HepG2 (cell line): ENCODE measurements around the gene ESPNL.

Experiments
- ATF7 ChIP-seq, 2 experiments: fragments of 450-650 bp in 1 of 2; sonication (generic) in 1 of 2; formaldehyde crosslinking in 1 of 2; IDR thresholded peaks; 2 replicates each; pipeline versions ENCODE4 v1.4.0 to v1.6.1; 2016 to 2020; ENCODE audit warnings: antibody characterized with exemption in 1 of 2, mild to moderate bottlenecking in 1 of 2, missing genetic modification reagents in 1 of 2
- CTCF ChIP-seq: sonication (generic); formaldehyde crosslinking; IDR thresholded peaks from 2 replicates; pipeline ENCODE4 v1.5.0; 2020; ENCODE audit warnings: mild to moderate bottlenecking, missing genetic modification reagents, moderate library complexity
- EP300 ChIP-seq, 3 experiments: sonication (generic) in 1 of 3; formaldehyde crosslinking in 1 of 3; IDR thresholded peaks; 2 replicates each; pipeline versions ENCODE4 v1.5.1 to v1.6.1; 2011 to 2020; ENCODE audit warnings: low read depth in 2 of 3, low read length in 2 of 3, borderline replicate concordance in 1 of 3, improper control_type of control experiment in 1 of 3, mild to moderate bottlenecking in 1 of 3, missing genetic modification reagents in 1 of 3, moderate library complexity in 1 of 3
- REST ChIP-seq, 2 experiments: IDR thresholded peaks; 2 replicates each; pipeline ENCODE4 v1.6.1; 2011 to 2012; ENCODE audit warnings: low read length in 2 of 2, borderline replicate concordance in 1 of 2, low read depth in 1 of 2, mild to moderate bottlenecking in 1 of 2, moderate library complexity in 1 of 2
- RXRA ChIP-seq: sonication (generic); formaldehyde crosslinking; IDR thresholded peaks from 2 replicates; pipeline ENCODE4 v1.5.1; 2020; ENCODE audit warnings: missing genetic modification reagents
- SMARCC2 ChIP-seq: fragments of 450-650 bp; IDR thresholded peaks from 2 replicates; pipeline ENCODE4 v1.6.1; 2017; ENCODE audit warnings: antibody characterized with exemption, mild to moderate bottlenecking
- SRF ChIP-seq: IDR thresholded peaks from 2 replicates; pipeline ENCODE4 v1.6.1; 2011; ENCODE audit warnings: mild to moderate bottlenecking, low read depth, low read length, moderate library complexity
- TARDBP ChIP-seq: sonication (generic); formaldehyde crosslinking; IDR thresholded peaks from 2 replicates; pipeline ENCODE4 v1.8.0; 2022; ENCODE audit warnings: mild to moderate bottlenecking, missing genetic modification reagents
- ZBTB4 ChIP-seq: sonication (generic); formaldehyde crosslinking; IDR thresholded peaks from 2 replicates; pipeline ENCODE4 v1.4.0; 2020; ENCODE audit warnings: missing genetic modification reagents, mild to moderate bottlenecking, borderline replicate concordance
- ZNF12 ChIP-seq: sonication (generic); formaldehyde crosslinking; IDR thresholded peaks from 2 replicates; pipeline ENCODE4 v1.5.0; 2020; ENCODE audit warnings: missing genetic modification reagents

DNA sequence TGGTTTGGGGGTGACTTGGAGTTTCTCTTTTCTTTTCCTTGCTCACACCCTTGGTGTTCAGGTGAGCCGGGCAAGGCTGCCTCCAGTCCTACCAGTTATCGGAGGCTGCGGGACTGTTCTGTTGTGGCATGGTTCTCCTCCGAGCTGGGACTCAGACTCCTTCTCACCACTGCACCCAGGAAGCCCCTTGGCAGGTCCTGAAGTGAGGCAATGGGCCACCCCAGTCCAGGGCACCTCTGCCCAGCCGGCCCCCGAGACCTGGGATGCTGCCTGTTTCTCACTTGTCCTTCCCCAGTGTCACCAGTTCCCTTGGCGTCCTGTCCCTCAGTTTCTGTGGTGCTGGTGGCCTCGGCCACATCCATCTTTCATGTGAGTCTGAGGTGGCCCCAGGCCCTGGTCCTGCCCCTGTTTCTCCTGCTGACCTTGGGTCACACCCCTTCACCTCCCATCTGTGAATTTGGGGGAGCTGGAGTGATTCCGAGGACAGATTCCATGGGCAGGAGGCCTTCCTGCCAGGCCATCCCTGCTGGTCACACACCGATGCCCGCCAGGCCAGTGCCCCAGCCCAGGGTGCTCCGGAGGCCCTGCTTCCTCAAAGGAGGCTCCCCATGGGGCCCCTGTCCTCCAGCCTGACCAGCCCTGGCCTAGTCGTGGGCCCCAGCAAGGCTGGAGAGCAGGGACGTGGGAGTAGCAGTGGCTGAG, 31.8 kb downstream of the ESPNL start:
- TF ChIP-seq RXRA (CRISPR knock-in tag), result no peak
- no peak for TF ChIP-seq SRF
- TF ChIP-seq ATF7 (IDR thresholded peaks at IDR 0.05), result no peak
- TF ChIP-seq ATF7 (CRISPR knock-in tag; IDR thresholded peaks at IDR 0.05), result no peak
- no peak for TF ChIP-seq ZBTB4
- no peak for TF ChIP-seq CTCF (CRISPR knock-in tag)
- no peak for TF ChIP-seq REST (IDR thresholded peaks at IDR 0.05; ENCODE audit: borderline replicate concordance in 1 of 2, low read depth in 1 of 2, low read length in 2 of 2)
- no peak for TF ChIP-seq SMARCC2
- no peak for TF ChIP-seq TARDBP (CRISPR knock-in tag)
- TF ChIP-seq EP300 (IDR thresholded peaks at IDR 0.05; ENCODE audit: low read depth in 2 of 2, low read length in 2 of 2), result no peak
- TF ChIP-seq EP300 (CRISPR knock-in tag; IDR thresholded peaks at IDR 0.05; ENCODE audit: borderline replicate concordance), result no peak
- TF ChIP-seq ZNF12 (CRISPR knock-in tag), result no peak
